HepG2 (cell line): ENCODE measurements around the gene EIF5A. TPM values are rescaled to one million over a fixed set of nuclear protein-coding genes. Genes with fewer than 3 reads are reported as not detected.
A peak's percentile ranks its signal among the peaks of the same experiment; 100 is the strongest.

Experiments used
- FOXO1 ChIP-seq: sonication (generic); formaldehyde crosslinking; IDR thresholded peaks from 2 replicates; pipeline ENCODE4 v1.4.0; 2020; ENCODE audit warnings: missing genetic modification reagents
- KDM6A ChIP-seq: IDR thresholded peaks from 2 replicates; pipeline ENCODE4 v1.6.1; 2016; ENCODE audit warnings: low read depth
- MAZ ChIP-seq, 2 experiments: sonication (generic) in 1 of 2; formaldehyde crosslinking in 1 of 2; IDR thresholded peaks; 2 replicates each; pipeline versions ENCODE4 v1.5.0 to v1.6.1; 2012 to 2020; ENCODE audit warnings: low read depth in 2 of 2, mild to moderate bottlenecking in 2 of 2, borderline replicate concordance in 1 of 2, improper control_type of control experiment in 1 of 2, low read length in 1 of 2, missing genetic modification reagents in 1 of 2, moderate library complexity in 1 of 2
- RXRA ChIP-seq: sonication (generic); formaldehyde crosslinking; IDR thresholded peaks from 2 replicates; pipeline ENCODE4 v1.5.1; 2020; ENCODE audit warnings: missing genetic modification reagents
- ZBTB46 ChIP-seq: sonication (generic); formaldehyde crosslinking; IDR thresholded peaks from 2 replicates; pipeline ENCODE4 v1.4.0; 2020; ENCODE audit warnings: mild to moderate bottlenecking, missing genetic modification reagents, borderline replicate concordance
- ZFP82 ChIP-seq: sonication (generic); formaldehyde crosslinking; IDR thresholded peaks from 2 replicates; pipeline ENCODE4 v1.5.1; 2020; ENCODE audit warnings: mild to moderate bottlenecking, missing genetic modification reagents, borderline replicate concordance
- ZFP90 ChIP-seq: sonication (generic); formaldehyde crosslinking; IDR thresholded peaks from 2 replicates; pipeline ENCODE4 v1.8.0; 2022; ENCODE audit warnings: missing genetic modification reagents, mild to moderate bottlenecking, inconsistent platforms, borderline replicate concordance
- ZNF205 ChIP-seq: IDR thresholded peaks from 2 replicates; pipeline ENCODE4 v1.6.1; 2018; ENCODE audit warnings: missing biosample characterization, missing genetic modification reagents
- ZNF354B ChIP-seq: sonication (generic); formaldehyde crosslinking; IDR thresholded peaks from 2 replicates; pipeline ENCODE4 v1.8.0; 2022; ENCODE audit warnings: mild to moderate bottlenecking, missing genetic modification reagents
- ZNF382 ChIP-seq: sonication (generic); formaldehyde crosslinking; IDR thresholded peaks from 2 replicates; pipeline ENCODE4 v1.5.0; 2020; ENCODE audit warnings: missing genetic modification reagents, mild to moderate bottlenecking, borderline replicate concordance
- ZNF431 ChIP-seq: sonication (generic); formaldehyde crosslinking; IDR thresholded peaks from 2 replicates; pipeline ENCODE4 v1.9.0; 2022; ENCODE audit warnings: missing genetic modification reagents, low read depth, mild to moderate bottlenecking, borderline replicate concordance
- ZNF605 ChIP-seq: sonication (generic); formaldehyde crosslinking; IDR thresholded peaks from 2 replicates; pipeline ENCODE4 v1.8.0; 2022; ENCODE audit warnings: mild to moderate bottlenecking, missing genetic modification reagents
- ZNF740 ChIP-seq: sonication (generic); formaldehyde crosslinking; IDR thresholded peaks from 2 replicates; pipeline ENCODE4 v1.4.0; 2020; ENCODE audit warnings: missing genetic modification reagents
- ZNF777 ChIP-seq: sonication (generic); formaldehyde crosslinking; IDR thresholded peaks from 2 replicates; pipeline ENCODE4 v1.4.0; 2020; ENCODE audit warnings: missing genetic modification reagents
- polyA plus RNA-seq, 8 experiments: library from polyadenylated mRNA; depleted of rRNA in 3 of 8; stranded (reverse) in 7 of 8; unstranded in 1 of 8; fragments of >200 nt; fragmentation: Illumina TruSeq in 4 of 8; extraction: Trizol in 4 of 8; gene quantifications; 2 replicates each; pipeline versions ENCODE4 v1.2.1 to v1.2.3, GENCODE V29; 2011 to 2016; ENCODE audit warnings: low read depth in 4 of 8, missing spikeins in 1 of 8, mixed read lengths in 1 of 8; ENCODE audit not compliant: insufficient read depth in 1 of 8
- total RNA-seq, 5 experiments: library from RNA; depleted of rRNA; stranded (reverse); fragments of >200 nt; fragmentation: Illumina TruSeq; extraction: Trizol; gene quantifications; 2 replicates each; pipeline ENCODE4 v1.2.3, GENCODE V29; 2016; ENCODE audit warnings: low read depth in 1 of 5
- TF ChIP-seq, protein P1 (sequence below): sonication (generic); formaldehyde crosslinking; IDR thresholded peaks from 2 replicates; pipeline ENCODE4 v1.5.1; 2020; ENCODE audit warnings: mild to moderate bottlenecking, missing genetic modification reagents
- TF ChIP-seq, protein P2 (sequence below): sonication (generic); formaldehyde crosslinking; conservative IDR thresholded peaks from 2 replicates; pipeline ENCODE4 v1.8.0; 2022; ENCODE audit warnings: mild to moderate bottlenecking, moderate library complexity, missing genetic modification reagents

Gene EIF5A
- total and polyA plus RNA-seq, 2 of the 13 experiments (the other 11 are each of a cell fraction or from before 2014, with no cell fraction given) = 319 to 337 TPM

- TF ChIP-seq, protein P1, sequence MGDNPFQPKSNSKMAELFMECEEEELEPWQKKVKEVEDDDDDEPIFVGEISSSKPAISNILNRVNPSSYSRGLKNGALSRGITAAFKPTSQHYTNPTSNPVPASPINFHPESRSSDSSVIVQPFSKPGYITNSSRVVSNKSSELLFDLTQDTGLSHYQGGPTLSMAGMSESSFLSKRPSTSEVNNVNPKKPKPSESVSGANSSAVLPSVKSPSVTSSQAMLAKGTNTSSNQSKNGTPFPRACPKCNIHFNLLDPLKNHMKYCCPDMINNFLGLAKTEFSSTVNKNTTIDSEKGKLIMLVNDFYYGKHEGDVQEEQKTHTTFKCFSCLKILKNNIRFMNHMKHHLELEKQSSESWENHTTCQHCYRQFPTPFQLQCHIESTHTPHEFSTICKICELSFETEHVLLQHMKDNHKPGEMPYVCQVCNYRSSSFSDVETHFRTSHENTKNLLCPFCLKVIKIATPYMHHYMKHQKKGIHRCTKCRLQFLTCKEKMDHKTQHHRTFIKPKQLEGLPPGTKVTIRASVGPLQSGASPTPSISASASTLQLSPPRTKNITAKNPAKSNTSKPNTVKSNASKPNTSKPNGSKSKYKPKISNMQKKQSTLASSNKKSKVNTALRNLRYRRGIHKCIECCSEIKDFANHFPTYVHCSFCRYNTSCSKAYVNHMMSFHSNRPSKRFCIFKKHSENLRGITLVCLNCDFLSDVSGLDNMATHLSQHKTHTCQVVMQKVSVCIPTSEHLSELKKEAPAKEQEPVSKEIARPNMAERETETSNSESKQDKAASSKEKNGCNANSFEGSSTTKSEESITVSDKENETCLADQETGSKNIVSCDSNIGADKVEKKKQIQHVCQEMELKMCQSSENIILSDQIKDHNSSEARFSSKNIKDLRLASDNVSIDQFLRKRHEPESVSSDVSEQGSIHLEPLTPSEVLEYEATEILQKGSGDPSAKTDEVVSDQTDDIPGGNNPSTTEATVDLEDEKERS (CRISPR knock-in tag) = no peak
- no peak; the same call in 1 of the 2 replicates for TF ChIP-seq FOXO1 (CRISPR knock-in tag)
- peak; percentile 39; the same call in 1 of the 2 replicates for TF ChIP-seq ZFP90 (CRISPR knock-in tag)
- TF ChIP-seq ZNF431 (CRISPR knock-in tag) = no peak
- TF ChIP-seq KDM6A (CRISPR knock-in tag) = no peak
- no peak for TF ChIP-seq ZNF605 (CRISPR knock-in tag)
- TF ChIP-seq, protein P2, sequence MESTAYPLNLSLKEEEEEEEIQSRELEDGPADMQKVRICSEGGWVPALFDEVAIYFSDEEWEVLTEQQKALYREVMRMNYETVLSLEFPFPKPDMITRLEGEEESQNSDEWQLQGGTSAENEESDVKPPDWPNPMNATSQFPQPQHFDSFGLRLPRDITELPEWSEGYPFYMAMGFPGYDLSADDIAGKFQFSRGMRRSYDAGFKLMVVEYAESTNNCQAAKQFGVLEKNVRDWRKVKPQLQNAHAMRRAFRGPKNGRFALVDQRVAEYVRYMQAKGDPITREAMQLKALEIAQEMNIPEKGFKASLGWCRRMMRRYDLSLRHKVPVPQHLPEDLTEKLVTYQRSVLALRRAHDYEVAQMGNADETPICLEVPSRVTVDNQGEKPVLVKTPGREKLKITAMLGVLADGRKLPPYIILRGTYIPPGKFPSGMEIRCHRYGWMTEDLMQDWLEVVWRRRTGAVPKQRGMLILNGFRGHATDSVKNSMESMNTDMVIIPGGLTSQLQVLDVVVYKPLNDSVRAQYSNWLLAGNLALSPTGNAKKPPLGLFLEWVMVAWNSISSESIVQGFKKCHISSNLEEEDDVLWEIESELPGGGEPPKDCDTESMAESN (CRISPR knock-in tag) = 0 out of 2 replicates have a peak, but pooled peaks have one; percentile 12
- no peak for TF ChIP-seq ZFP82 (CRISPR knock-in tag)
- peak; percentile 85; the same call in 1 of the 2 replicates for TF ChIP-seq MAZ (IDR thresholded peaks at IDR 0.05; ENCODE audit: borderline replicate concordance, low read depth, low read length)
- peak; percentile 50; the same call in 1 of the 2 replicates for TF ChIP-seq MAZ (CRISPR knock-in tag; IDR thresholded peaks at IDR 0.05; ENCODE audit: low read depth)
- TF ChIP-seq ZNF382 = no peak
- TF ChIP-seq ZNF205 (CRISPR knock-in tag) = 0 out of 2 replicates have a peak, but pooled peaks have one; percentile 39
- no peak for TF ChIP-seq ZNF740 (CRISPR knock-in tag)
- TF ChIP-seq ZNF777 (CRISPR knock-in tag) = no peak
- TF ChIP-seq ZNF354B = no peak
- no peak for TF ChIP-seq ZBTB46
- no peak for TF ChIP-seq RXRA (CRISPR knock-in tag)
Observed at GRCh38 chr17:7306911-7307685, at the start of gene EIF5A (continued).
